ENCODE results near the gene GDPD4.

GDPD4 gene

DNA sequence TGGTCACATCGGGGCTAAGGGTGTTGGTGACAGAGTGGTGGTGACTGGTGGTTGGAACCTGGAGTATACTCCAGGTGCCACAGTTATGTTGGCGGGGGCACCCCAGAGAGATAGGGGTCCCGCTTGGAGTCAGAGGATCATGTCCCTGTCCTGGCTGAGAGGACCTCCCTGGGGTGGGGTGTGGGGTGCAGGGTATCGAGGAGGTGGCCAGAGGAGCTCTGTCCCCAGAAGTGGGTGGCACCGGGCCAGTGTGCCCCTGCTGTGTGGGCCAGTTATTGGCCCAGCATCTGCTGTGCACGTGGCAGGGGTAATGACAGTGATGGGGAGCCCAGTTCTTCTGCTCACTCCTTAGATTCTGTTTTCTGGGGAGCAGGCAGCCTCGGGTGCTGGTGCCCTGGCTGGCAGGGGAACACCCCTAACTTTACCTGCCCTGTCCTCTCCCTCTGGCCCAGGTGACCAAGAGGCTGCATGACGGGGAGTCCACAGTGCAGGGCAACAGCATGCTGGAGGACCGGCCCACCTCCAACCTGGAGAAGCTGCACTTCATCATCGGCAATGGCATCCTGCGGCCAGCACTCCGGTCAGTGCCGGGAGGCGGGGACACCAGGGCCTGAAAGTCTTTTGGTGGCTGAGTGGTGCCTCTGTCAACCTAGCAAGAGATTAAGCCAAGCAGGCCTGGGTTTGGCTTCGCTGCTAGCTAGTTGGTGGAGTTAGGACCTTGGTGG is 117.2 kb downstream of the GDPD4 start:
- Histone ChIP-seq H3K4me1 (no peaks in the 10 kb centered on the region), H3K9me3 (no peaks in the 10 kb centered on the region), H3K4me3 (ENCODE audit: low read depth, low read length) (no peak overlapping the region), H3K27me3 (no peaks in the 10 kb centered on the region), H3K36me3 (no peaks in the 10 kb centered on the region)
- no peak for DNase-seq
- TF ChIP-seq, protein P1, sequence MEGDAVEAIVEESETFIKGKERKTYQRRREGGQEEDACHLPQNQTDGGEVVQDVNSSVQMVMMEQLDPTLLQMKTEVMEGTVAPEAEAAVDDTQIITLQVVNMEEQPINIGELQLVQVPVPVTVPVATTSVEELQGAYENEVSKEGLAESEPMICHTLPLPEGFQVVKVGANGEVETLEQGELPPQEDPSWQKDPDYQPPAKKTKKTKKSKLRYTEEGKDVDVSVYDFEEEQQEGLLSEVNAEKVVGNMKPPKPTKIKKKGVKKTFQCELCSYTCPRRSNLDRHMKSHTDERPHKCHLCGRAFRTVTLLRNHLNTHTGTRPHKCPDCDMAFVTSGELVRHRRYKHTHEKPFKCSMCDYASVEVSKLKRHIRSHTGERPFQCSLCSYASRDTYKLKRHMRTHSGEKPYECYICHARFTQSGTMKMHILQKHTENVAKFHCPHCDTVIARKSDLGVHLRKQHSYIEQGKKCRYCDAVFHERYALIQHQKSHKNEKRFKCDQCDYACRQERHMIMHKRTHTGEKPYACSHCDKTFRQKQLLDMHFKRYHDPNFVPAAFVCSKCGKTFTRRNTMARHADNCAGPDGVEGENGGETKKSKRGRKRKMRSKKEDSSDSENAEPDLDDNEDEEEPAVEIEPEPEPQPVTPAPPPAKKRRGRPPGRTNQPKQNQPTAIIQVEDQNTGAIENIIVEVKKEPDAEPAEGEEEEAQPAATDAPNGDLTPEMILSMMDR (IDR thresholded peaks at IDR 0.05; ENCODE audit: low read depth, low read length), result no peak

DNA sequence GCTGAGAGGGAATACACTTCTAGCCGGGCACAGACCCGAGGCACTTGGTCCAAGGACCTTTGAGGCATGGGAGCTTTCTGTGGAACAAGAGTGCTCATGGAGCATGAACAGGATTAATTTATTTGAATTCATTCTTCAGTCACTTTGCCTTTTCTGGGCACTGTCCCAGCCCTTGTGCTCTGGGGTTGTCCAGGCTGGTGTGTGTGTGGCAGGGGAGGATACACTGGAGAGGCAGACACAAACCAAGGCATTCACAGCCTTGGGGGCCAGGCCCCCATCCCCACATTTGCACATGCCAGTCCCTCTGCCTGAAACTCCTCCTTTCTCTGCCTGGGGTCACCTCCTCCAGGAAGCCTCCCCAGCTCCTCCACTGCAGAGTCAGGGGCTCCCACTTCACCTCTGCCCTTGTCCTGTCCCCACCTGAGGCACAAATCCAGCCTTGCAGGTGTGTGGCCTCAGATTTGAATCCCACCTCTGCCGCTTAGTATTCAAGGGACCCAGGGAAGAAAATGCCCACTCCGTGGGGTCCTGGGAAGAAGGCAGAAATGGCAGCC is 118.0 kb downstream of the GDPD4 start:
- H3K27me3 ChIP-seq, result no peaks in the 10 kb centered on the region
- no peaks in the 10 kb centered on the region for H3K9me3 ChIP-seq
- no peak overlapping the region for H3K4me3 ChIP-seq (ENCODE audit: low read depth, low read length)
- no peaks in the 10 kb centered on the region for H3K4me1 ChIP-seq
- no peak for DNase-seq
- TF ChIP-seq, protein P1 (IDR thresholded peaks at IDR 0.05; ENCODE audit: low read depth, low read length), result no peak
- no peaks in the 10 kb centered on the region for H3K36me3 ChIP-seq

DNA sequence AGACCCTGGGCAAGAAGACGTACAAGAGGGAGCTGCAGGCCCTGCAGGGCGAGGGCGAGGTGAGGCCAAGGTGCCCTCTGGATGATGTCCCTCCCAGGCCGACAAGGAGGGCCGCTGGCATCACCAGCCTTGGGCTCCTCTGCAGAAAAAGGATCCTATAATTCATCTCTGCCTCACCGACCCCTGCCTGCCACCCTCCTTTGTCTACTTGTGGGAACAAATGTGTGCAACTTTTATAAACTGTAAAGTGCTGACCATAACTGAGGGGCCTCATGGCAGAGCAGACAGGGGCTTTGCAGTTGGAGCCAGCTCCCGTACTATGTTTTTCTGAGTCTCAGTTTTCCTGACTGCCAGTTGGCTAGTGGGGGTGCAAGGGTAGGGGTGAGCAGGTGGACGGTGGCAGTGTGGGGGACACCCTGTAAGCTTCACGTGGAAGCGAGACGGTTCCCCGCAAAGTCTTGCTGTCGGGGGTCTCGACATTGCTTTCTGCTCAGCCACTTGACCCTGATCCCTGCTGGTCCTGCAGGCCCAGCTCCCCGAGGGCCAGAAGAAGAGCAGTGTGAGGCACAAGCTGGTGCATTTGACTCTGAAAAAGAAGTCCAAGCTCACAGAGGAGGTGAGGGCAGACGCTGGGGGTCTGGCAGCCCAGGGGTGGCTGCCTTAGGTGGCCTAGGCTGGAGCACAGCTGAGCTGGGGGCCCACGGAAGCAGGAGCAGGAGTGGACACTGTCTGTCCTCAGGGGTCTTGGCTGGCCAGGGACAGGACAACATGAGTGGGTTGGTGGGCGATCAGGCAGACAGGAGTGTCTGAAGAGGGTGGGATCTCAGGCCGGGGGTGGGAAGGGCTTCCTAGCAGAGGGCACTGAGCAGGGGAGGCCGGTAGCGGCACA is 118.7 kb downstream of the GDPD4 start:
- TF ChIP-seq, protein P1 (IDR thresholded peaks at IDR 0.05; ENCODE audit: low read depth, low read length), result no peak
- no peak for DNase-seq
- Histone ChIP-seq H3K9me3 (no peaks in the 10 kb centered on the region), H3K4me3 (ENCODE audit: low read depth, low read length) (no peak overlapping the region), H3K36me3 (no peaks in the 10 kb centered on the region), H3K27me3 (no peaks in the 10 kb centered on the region), H3K4me1 (no peaks in the 10 kb centered on the region)

DNA sequence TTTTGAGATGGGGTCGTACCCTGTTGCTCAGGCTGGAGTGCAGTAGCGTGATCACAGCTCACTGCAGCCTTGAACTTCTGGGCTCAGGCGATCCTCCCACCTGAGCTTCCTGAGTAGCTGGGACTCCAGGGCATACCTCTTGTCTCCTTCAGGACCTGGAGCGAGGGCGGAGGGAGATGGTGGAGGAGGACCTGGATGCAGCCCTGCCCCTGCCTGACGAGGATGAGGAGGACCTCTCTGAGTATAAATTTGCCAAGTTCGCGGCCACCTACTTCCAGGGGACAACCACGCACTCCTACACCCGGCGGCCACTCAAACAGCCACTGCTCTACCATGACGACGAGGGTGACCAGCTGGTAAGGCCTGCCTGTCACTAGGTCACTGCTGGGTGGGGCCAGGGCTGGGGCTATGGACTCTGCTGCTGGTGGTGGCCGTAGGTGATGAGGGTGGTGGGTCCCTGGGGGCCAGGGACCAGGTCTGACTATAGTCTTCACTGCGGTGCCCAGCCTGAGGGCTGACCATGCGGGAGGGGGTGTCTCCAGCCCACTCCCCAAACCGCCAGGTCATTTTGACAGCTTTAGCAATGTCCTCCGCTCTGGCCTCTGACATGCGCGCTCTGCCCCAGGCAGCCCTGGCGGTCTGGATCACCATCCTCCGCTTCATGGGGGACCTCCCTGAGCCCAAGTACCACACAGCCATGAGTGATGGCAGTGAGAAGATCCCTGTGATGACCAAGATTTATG is 119.5 kb downstream of the GDPD4 start:
- H3K9me3 ChIP-seq, result no peaks in the 10 kb centered on the region
- DNase-seq, result no peak
- no peaks in the 10 kb centered on the region for H3K4me1 ChIP-seq
- no peaks in the 10 kb centered on the region for H3K36me3 ChIP-seq
- no peak overlapping the region for H3K4me3 ChIP-seq (ENCODE audit: low read depth, low read length)
- H3K27me3 ChIP-seq, result no peaks in the 10 kb centered on the region
- TF ChIP-seq, protein P1 (IDR thresholded peaks at IDR 0.05; ENCODE audit: low read depth, low read length), result no peak

DNA sequence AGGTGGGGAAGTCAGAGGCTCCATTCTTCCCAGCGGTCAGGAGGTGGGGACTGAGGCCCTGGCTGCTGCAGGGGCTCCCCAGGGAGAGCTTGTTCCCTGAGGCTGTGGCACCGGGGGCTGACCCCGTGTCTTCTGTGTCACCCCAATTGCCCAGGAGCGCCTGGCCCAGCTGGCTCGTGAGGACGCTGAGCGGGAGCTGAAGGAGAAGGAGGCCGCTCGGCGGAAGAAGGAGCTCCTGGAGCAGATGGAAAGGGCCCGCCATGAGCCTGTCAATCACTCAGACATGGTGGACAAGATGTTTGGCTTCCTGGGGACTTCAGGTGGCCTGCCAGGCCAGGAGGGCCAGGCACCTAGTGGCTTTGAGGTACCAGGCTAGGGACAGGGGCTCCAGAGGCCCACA is 120.3 kb downstream of the GDPD4 start:
- Histone ChIP-seq H3K4me3 (ENCODE audit: low read depth, low read length) (no peak overlapping the region), H3K9me3 (no peaks in the 10 kb centered on the region), H3K27me3 (no peaks in the 10 kb centered on the region), H3K4me1 (no peaks in the 10 kb centered on the region), H3K36me3 (no peaks in the 10 kb centered on the region)
- TF ChIP-seq, protein P1 (IDR thresholded peaks at IDR 0.05; ENCODE audit: low read depth, low read length), result no peak
- no peak for DNase-seq
